Large intestine (tissue), 1 donor: ENCODE measurements around the gene NR1H2. TPM values are rescaled to one million over a fixed set of nuclear protein-coding genes. Genes with fewer than 3 reads are reported as not detected.

ENCODE experiments used
- polyA plus RNA-seq: library from polyadenylated mRNA; unstranded; fragments of 120-200 nt; gene quantifications from one replicate; pipeline ENCODE4 v1.2.1, GENCODE V29; 2013

Gene NR1H2
- polyA plus RNA-seq, 1 donor = 34.2 TPM

Other genes with a start within 250 kb of the NR1H2 start
- gene IZUMO2, start 213.2 kb upstream of the NR1H2 start, polyA plus RNA-seq = not detected
- gene MYH14, start 172.8 kb upstream of the NR1H2 start, polyA plus RNA-seq = 221 TPM
- 3.1 TPM for gene KCNC3, start 47.1 kb upstream of the NR1H2 start, polyA plus RNA-seq
- 2.8 TPM for gene NAPSA, start 10.8 kb upstream of the NR1H2 start, polyA plus RNA-seq
- gene POLD1, start 7.9 kb downstream of the NR1H2 start, polyA plus RNA-seq = 26.1 TPM
- gene SPIB, start 42.5 kb downstream of the NR1H2 start, polyA plus RNA-seq = 13.5 TPM
- gene MYBPC2, start 56.4 kb downstream of the NR1H2 start, polyA plus RNA-seq = 0.37 TPM
- 142 TPM for gene EMC10, start 100.0 kb downstream of the NR1H2 start, polyA plus RNA-seq
- gene GARIN5A, start 100.4 kb downstream of the NR1H2 start, polyA plus RNA-seq = 2.7 TPM
- gene JOSD2, start 134.7 kb downstream of the NR1H2 start, polyA plus RNA-seq = 20.1 TPM
- 4.4 TPM for gene ASPDH, start 137.5 kb downstream of the NR1H2 start, polyA plus RNA-seq
- 6.9 TPM for gene LRRC4B, start 192.0 kb downstream of the NR1H2 start, polyA plus RNA-seq